ENCODE data around the gene WDR33.
"Not testable (repeated sequence)": the region's sequence is repeated elsewhere in the genome, so short reads cannot be mapped to it uniquely, and the experiment has no call there.

Gene WDR33

DNA sequence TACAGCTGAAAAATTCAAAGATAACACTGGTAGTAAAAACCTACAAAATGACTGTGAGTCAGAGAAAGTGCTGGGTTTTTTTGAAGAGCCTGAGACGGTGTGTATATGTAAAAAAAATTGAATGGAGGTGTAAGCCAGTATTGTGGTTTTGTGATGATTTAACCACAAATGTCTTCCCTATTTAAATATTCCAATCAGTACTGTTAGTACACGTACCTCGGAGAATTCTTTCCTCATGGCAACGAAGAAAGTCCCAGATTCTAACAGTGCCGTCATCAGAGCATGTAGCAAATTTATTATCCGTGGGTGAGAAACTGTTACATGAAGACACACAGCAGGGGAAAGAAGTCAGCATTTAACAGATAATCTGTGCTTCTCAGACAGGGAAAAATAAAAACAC is 48.1 kb downstream of the WDR33 start:
- peak; percentile 17 for DNase-seq (ENCODE audit: low read depth)
- no peak overlapping the region for H3K4me3 ChIP-seq (replicated peaks; ENCODE audit: low read depth, low read length)
- TF ChIP-seq, protein P1, sequence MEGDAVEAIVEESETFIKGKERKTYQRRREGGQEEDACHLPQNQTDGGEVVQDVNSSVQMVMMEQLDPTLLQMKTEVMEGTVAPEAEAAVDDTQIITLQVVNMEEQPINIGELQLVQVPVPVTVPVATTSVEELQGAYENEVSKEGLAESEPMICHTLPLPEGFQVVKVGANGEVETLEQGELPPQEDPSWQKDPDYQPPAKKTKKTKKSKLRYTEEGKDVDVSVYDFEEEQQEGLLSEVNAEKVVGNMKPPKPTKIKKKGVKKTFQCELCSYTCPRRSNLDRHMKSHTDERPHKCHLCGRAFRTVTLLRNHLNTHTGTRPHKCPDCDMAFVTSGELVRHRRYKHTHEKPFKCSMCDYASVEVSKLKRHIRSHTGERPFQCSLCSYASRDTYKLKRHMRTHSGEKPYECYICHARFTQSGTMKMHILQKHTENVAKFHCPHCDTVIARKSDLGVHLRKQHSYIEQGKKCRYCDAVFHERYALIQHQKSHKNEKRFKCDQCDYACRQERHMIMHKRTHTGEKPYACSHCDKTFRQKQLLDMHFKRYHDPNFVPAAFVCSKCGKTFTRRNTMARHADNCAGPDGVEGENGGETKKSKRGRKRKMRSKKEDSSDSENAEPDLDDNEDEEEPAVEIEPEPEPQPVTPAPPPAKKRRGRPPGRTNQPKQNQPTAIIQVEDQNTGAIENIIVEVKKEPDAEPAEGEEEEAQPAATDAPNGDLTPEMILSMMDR (IDR thresholded peaks at IDR 0.05; ENCODE audit: low read length, missing control alignments): no peak

- DNase-seq (ENCODE audit: low read depth): no peak
Observed at GRCh38 chr2:127762441-127762840, 48.5 kb downstream of the WDR33 start.

GRCh38 chr2:127759931-127760330 is 51.0 kb downstream of the WDR33 start:
- TF ChIP-seq, protein P1 (IDR thresholded peaks at IDR 0.05; ENCODE audit: low read length, missing control alignments): no peak
- H3K4me3 ChIP-seq (replicated peaks; ENCODE audit: low read depth, low read length): no peak overlapping the region
- peak; percentile 65 for DNase-seq (ENCODE audit: low read depth)

More at GRCh38 chr2:127762441-127762840, 48.5 kb downstream of the WDR33 start:
- no peak overlapping the region for H3K4me3 ChIP-seq (replicated peaks; ENCODE audit: low read depth, low read length)
- TF ChIP-seq, protein P1 (IDR thresholded peaks at IDR 0.05; ENCODE audit: low read length, missing control alignments): no peak

DNA sequence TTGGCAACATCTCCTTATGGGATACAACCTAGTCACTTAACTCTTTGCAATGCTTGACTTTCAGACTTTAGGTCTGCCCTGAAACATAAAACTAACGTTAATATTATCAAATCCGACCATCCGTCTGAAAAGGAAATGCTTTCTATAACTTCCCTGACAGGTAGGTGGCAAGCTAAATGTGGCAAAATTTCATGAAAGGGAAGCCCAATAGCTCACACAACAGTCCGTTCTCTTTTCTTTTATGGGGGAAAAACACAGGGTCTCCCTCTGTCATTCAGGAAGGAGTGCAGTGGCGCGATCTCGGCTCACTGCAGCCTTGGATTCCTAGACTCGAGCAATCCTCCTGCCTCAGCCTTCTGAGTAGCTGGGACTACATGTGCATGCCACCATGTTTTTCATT is 56.8 kb downstream of the WDR33 start:
- H3K4me3 ChIP-seq (replicated peaks; ENCODE audit: low read depth, low read length): no peak overlapping the region
- no peak for DNase-seq (ENCODE audit: low read depth)
- TF ChIP-seq, protein P1 (IDR thresholded peaks at IDR 0.05; ENCODE audit: low read length, missing control alignments): no peak

- TF ChIP-seq, protein P1 (IDR thresholded peaks at IDR 0.05; ENCODE audit: low read length, missing control alignments): no peak
- H3K4me3 ChIP-seq (replicated peaks; ENCODE audit: low read depth, low read length): no peak overlapping the region
- DNase-seq (ENCODE audit: low read depth): no peak
Observed at GRCh38 chr2:127753374-127753773, 57.6 kb downstream of the WDR33 start.

- not testable (repeated sequence) for H3K4me3 ChIP-seq (replicated peaks; ENCODE audit: low read depth, low read length)
- peak; percentile 65 for DNase-seq (ENCODE audit: low read depth)
Observed at GRCh38 chr2:127749537-127749936, 61.4 kb downstream of the WDR33 start.

GRCh38 chr2:127747621-127748020 is 63.4 kb downstream of the WDR33 start:
- no peak for DNase-seq (ENCODE audit: low read depth)
- no peak overlapping the region for H3K4me3 ChIP-seq (replicated peaks; ENCODE audit: low read depth, low read length)
- TF ChIP-seq, protein P1 (IDR thresholded peaks at IDR 0.05; ENCODE audit: low read length, missing control alignments): no peak
